Urothelium cell line (cell line): ENCODE data around the gene TBC1D30.
A peak's percentile ranks its signal among the peaks of the same experiment; 100 is the strongest.
"Not testable (repeated sequence)": the region's sequence is repeated elsewhere in the genome, so short reads cannot be mapped to it uniquely, and the experiment has no call there.

Experiments
- DNase-seq: peaks from one replicate; pipeline ENCODE4 v3.0.0; 2011; ENCODE audit warnings: low spot score, mixed read lengths
- FAIRE-seq: peaks from 2 replicates; lab custom pipeline; 2011; peaks lifted over from hg19 to GRCh38; lab: Jason Lieb, UNC

The TBC1D30 gene, protein sequence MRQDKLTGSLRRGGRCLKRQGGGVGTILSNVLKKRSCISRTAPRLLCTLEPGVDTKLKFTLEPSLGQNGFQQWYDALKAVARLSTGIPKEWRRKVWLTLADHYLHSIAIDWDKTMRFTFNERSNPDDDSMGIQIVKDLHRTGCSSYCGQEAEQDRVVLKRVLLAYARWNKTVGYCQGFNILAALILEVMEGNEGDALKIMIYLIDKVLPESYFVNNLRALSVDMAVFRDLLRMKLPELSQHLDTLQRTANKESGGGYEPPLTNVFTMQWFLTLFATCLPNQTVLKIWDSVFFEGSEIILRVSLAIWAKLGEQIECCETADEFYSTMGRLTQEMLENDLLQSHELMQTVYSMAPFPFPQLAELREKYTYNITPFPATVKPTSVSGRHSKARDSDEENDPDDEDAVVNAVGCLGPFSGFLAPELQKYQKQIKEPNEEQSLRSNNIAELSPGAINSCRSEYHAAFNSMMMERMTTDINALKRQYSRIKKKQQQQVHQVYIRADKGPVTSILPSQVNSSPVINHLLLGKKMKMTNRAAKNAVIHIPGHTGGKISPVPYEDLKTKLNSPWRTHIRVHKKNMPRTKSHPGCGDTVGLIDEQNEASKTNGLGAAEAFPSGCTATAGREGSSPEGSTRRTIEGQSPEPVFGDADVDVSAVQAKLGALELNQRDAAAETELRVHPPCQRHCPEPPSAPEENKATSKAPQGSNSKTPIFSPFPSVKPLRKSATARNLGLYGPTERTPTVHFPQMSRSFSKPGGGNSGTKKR

GRCh38 chr12:64824500-64825142, at the start of gene TBC1D30:
TSS of gene TBC1D30 (plus strand) at chr12:64824647. CDS start at chr12:64824880, 233 bp downstream.
- DNase-seq (peak; percentile 40), FAIRE-seq (no peak)

DNA sequence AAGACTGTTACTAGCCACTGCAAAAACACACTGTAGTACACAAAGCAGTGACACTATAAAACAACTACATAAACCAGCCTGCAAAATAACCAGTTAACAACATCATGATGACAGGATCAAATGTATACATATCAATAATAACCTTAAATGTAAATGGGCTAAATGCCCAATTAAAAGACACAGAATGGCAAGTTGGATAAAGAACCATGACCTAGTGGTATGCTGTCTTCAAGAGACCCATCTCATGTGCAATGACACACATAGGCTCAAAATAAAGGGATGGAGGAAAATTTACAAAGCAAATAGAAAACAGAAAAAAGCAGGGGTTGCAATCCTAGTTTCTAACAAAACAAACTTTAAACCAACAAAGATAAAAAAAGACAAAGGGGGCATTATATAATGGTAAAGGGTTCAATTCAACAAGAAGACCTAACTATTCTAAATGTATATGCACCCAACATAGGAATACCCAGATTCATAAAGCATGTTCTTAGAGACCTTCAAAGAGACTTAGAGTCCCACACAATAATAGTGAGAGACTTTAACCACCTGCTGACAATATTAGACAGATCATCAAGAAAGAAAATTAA, 49.2 kb upstream of the TBC1D30 start:
- not testable (repeated sequence) for FAIRE-seq, DNase-seq

DNA sequence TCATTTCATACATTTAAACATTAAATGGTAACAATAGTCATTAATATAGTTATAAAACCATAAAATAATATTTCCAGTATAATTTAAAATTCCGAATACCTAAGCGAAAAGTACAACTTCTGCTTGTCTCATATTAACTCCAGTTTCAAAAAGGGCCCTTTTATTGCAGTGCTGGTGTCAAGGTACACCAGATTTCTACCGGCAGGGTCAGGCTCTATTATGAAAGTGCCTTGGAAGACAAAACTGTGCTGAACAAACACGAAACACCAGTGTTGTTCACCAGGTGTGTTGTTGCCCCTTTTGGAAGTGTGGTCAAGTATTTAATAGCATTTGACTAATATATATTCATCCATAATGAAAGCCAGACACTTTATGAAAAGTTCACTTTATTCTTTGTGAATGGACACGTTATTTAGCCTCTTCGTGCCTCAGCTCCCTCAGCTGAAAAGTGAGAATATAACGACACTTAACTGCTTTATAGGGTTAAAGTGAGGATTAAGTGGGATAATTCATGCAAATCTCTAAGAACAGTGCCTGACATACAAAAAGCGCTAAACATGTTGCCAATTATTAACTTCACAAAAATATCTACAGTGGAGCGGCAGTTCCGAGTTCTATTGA, 45.0 kb upstream of the TBC1D30 start:
- FAIRE-seq (no peak), DNase-seq (no peak)

- DNase-seq (no peak), FAIRE-seq (no peak)
Measured at GRCh38 chr12:64780132-64780530, 44.3 kb upstream of the TBC1D30 start.

DNA sequence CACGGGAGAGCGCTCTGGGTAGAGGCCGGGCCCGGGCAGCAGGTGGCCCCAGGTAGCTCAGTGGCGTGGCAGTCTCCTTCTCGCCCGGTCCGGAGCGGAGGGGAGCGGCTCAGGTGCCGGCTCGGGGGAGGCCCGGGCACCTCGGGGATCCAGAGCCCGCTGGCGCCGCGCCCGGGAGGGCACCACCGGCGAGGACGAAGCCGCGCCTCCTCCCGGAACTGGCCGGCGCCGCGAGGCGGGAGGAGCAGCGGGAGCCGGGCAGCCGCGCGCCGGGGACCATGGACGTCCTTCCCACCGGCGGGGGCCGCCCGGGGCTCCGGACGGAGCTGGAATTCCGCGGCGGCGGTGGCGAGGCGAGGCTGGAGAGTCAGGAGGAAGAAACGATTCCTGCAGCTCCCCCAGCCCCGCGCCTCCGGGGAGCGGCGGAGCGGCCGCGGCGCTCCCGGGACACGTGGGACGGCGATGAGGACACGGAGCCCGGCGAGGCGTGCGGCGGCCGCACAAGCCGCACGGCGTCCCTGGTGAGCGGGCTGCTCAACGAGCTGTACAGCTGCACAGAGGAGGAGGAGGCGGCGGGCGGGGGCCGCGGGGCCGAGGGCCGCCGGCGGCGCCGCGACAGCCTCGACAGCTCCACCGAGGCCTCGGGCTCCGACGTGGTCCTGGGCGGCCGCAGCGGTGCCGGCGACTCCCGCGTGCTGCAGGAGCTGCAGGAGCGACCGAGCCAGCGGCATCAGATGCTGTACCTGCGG, 43.7 kb upstream of the TBC1D30 start:
- DNase-seq (peak; percentile 38), FAIRE-seq (no peak)

GRCh38 chr12:64781280-64782190, 42.9 kb upstream of the TBC1D30 start:
- DNase-seq (no peak), FAIRE-seq (no peak)

GRCh38 chr12:64782191-64782876, 42.1 kb upstream of the TBC1D30 start:
- FAIRE-seq (no peak), DNase-seq (no peak)

- FAIRE-seq = no peak
Measured at GRCh38 chr12:64785838-64786237, 38.6 kb upstream of the TBC1D30 start.

GRCh38 chr12:64790166-64790565, 34.3 kb upstream of the TBC1D30 start:
- no peak for FAIRE-seq
- DNase-seq = no peak

More at GRCh38 chr12:64785838-64786237, 38.6 kb upstream of the TBC1D30 start:
- DNase-seq = no peak

GRCh38 chr12:64791036-64791435, 33.4 kb upstream of the TBC1D30 start:
- DNase-seq (no peak), FAIRE-seq (no peak)

GRCh38 chr12:64792128-64792527, 32.3 kb upstream of the TBC1D30 start:
- no peak for FAIRE-seq
- DNase-seq = no peak

GRCh38 chr12:64793610-64794009, 30.8 kb upstream of the TBC1D30 start:
- DNase-seq (no peak), FAIRE-seq (no peak)

GRCh38 chr12:64794305-64794704, 30.1 kb upstream of the TBC1D30 start:
- DNase-seq (no peak), FAIRE-seq (no peak)

DNA sequence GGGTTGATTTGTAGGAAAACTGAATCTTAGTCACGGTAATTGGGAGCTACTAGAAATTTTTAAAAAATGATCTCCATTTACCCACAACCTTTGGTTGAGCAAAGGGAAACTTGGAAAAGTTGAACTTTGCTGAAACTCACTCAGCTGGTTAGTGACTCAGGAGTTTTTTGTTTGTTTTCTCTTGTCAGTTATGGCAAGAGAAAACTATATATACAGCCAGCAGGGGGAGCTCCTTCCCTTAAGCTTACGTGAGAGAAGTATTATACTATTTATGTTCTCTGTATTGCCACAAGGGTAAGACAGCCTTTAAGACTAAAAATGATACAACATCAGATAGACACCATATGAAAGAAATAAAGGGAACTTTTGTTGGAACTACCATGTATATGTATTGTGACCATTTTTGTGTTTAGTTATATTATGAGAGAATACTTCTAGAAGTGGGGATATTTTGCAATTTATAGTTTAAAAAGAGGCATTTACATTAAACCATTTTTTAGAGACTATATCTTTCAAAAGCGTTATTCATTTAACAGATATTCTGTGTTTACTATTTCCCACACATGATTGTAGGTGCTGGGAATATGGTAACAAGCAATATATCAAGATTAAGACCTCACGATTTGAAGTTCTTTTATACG, 28.1 kb upstream of the TBC1D30 start:
- no peak for FAIRE-seq
- DNase-seq = peak; percentile 71

DNA sequence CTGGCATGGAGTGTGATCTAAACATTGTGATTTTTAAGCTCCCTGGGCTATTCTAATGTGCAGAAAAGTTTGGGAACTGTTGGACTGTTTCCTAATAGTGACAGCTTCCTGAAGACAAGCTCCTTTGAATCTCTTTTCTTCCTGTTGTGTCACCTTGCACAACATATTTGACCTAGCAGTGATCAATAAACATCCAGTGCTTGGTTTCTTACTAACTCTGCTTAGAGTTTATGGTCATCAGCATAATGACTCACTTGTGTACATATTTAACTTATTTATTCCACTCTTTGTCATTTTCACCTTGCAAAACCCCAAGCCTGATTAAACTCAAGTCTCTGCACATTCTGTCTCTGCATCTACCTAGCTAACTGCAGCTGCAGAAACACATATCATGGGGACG, 27.3 kb upstream of the TBC1D30 start:
- no peak for DNase-seq
- FAIRE-seq = no peak

GRCh38 chr12:64798165-64798564, 26.3 kb upstream of the TBC1D30 start:
- FAIRE-seq = no peak

DNA sequence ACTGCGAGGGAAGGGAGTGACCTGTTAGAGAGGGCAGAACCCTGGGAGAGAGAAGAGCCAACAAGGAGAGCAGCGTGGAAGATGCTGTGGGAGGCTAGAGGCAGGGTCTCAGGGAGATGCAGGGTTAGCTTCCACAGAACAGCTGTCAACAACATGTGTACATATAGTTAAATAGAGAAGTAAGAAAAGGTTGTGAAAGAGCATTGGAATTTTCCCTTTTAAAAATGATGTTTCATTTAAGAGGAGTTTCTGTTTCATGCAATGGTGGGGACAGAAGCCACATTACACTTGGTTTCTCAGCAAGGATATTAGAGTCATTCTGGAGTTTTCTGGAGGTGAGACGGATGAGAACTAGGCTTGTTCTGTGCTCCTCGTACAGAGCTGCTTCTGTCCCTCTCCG, 23.8 kb upstream of the TBC1D30 start:
- FAIRE-seq = no peak
- DNase-seq = no peak

More at GRCh38 chr12:64798165-64798564, 26.3 kb upstream of the TBC1D30 start:
- no peak for DNase-seq

DNA sequence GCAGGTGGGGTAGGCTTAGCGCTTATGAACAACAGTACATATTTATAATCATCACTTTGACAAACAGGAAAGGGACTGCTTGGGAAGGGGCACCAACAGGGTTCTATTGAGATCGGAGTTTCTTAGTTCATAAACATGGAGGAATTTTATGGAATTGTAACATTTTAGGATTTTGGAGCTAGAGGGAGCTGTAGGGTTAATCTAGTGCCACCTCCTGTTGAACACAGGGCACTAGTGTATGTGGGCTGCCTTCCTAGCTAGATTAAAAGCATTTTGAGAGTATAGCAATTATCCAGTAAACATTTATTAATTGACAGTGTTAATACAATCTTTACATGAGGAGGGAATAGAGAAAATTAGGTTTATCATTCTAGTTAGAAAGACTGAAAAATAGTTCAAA, 23.1 kb upstream of the TBC1D30 start:
- peak; percentile 54 for DNase-seq
- FAIRE-seq = no peak
